Measurements from ENCODE around the gene AGPAT3.

Gene AGPAT3

DNA sequence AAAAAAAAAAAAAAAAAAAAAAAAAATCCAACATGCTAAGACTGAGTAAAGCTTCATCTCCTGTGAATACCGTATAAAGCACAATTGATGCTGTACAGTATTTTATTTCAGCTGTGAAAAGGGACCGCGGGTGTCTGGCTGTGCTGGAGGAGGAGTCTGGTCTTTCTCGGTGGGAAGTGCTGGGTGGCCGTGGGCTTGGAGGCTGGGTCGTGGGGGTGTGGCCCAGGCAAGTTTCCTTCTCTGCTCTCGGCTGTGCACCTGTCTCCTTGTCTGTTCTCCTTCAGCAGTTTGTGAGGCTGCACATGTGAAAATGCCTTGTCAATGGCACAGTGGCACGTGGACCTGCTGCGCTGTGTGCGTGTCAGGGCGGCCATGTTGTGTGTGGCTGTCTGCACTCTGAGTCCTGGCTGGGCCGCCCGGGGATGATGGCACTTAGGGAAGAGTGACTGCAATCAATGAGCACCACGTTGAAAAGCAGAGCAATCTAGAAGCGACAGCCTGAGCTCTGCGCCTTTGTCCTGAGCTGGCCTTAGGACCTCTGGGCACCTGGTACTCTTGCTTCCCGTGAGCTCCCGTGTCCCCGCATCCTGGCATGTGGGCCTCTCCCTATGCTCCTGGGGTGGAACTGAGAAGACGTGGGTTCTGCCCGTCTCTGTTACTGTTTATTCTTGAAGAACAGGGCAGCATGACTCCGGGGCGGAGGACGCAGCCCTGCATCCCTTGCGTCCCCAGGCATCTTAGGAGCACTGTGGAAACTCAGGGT, 14.5 kb downstream of the AGPAT3 start:
- no peak overlapping the region for H3K4me3 ChIP-seq (ENCODE audit: low read depth, low read length)
- ChIA-PET CTCF (no interaction called here), POLR2A (no interaction called here)
- TF ChIP-seq, protein P1, sequence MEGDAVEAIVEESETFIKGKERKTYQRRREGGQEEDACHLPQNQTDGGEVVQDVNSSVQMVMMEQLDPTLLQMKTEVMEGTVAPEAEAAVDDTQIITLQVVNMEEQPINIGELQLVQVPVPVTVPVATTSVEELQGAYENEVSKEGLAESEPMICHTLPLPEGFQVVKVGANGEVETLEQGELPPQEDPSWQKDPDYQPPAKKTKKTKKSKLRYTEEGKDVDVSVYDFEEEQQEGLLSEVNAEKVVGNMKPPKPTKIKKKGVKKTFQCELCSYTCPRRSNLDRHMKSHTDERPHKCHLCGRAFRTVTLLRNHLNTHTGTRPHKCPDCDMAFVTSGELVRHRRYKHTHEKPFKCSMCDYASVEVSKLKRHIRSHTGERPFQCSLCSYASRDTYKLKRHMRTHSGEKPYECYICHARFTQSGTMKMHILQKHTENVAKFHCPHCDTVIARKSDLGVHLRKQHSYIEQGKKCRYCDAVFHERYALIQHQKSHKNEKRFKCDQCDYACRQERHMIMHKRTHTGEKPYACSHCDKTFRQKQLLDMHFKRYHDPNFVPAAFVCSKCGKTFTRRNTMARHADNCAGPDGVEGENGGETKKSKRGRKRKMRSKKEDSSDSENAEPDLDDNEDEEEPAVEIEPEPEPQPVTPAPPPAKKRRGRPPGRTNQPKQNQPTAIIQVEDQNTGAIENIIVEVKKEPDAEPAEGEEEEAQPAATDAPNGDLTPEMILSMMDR (IDR thresholded peaks at IDR 0.05; ENCODE audit: insufficient read depth, low read length, missing control alignments), result no peak
- no peak for DNase-seq (ENCODE audit: low read depth, low spot score)

GRCh38 chr21:43880111-43880985, 15.3 kb downstream of the AGPAT3 start:
- H3K4me3 ChIP-seq (ENCODE audit: low read depth, low read length), result no peak overlapping the region
- ChIA-PET CTCF (no interaction called here), POLR2A (no interaction called here)
- TF ChIP-seq, protein P1 (IDR thresholded peaks at IDR 0.05; ENCODE audit: insufficient read depth, low read length, missing control alignments), result no peak
- no peak for DNase-seq (ENCODE audit: low read depth, low spot score)

DNA sequence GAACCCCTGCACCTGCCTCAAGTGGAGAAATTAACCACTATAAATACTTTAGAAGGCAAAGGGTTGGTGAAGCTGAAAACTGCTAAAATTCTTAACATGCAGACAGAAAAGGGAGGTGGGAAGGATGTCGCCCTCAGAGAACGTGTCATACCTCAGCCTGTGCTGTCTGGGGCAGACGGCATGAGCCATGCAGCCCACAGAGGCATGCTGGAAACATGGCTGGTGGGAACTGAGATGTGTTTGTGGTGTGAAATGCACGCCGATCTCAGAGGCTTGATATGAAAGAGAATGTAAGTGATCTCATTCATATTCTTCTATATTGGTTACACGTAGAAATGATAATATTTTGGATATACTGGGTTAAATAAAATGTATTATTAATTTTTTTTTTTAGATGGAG, 16.3 kb downstream of the AGPAT3 start:
- TF ChIP-seq, protein P1 (IDR thresholded peaks at IDR 0.05; ENCODE audit: insufficient read depth, low read length, missing control alignments), result no peak
- POLR2A ChIA-PET, result no interaction called here
- no peak for DNase-seq (ENCODE audit: low read depth, low spot score)
- CTCF ChIA-PET, result no interaction called here
- H3K4me3 ChIP-seq (ENCODE audit: low read depth, low read length), result no peak overlapping the region

- ChIA-PET POLR2A (no interaction called here), CTCF (no interaction called here)
- DNase-seq (ENCODE audit: low read depth, low spot score), result no peak
- TF ChIP-seq, protein P1 (IDR thresholded peaks at IDR 0.05; ENCODE audit: insufficient read depth, low read length, missing control alignments), result no peak
- no peak overlapping the region for H3K4me3 ChIP-seq (ENCODE audit: low read depth, low read length)
Observed at GRCh38 chr21:43881935-43882334, 16.9 kb downstream of the AGPAT3 start.

- POLR2A ChIA-PET, result no interaction called here
- no peak overlapping the region for H3K4me3 ChIP-seq (ENCODE audit: low read depth, low read length)
- no peak for DNase-seq (ENCODE audit: low read depth, low spot score)
- TF ChIP-seq, protein P1 (IDR thresholded peaks at IDR 0.05; ENCODE audit: insufficient read depth, low read length, missing control alignments), result no peak
- CTCF ChIA-PET, result no interaction called here
Observed at GRCh38 chr21:43882952-43883545, 18.0 kb downstream of the AGPAT3 start.
